ENCODE data around the gene CPSF4L.

DNA sequence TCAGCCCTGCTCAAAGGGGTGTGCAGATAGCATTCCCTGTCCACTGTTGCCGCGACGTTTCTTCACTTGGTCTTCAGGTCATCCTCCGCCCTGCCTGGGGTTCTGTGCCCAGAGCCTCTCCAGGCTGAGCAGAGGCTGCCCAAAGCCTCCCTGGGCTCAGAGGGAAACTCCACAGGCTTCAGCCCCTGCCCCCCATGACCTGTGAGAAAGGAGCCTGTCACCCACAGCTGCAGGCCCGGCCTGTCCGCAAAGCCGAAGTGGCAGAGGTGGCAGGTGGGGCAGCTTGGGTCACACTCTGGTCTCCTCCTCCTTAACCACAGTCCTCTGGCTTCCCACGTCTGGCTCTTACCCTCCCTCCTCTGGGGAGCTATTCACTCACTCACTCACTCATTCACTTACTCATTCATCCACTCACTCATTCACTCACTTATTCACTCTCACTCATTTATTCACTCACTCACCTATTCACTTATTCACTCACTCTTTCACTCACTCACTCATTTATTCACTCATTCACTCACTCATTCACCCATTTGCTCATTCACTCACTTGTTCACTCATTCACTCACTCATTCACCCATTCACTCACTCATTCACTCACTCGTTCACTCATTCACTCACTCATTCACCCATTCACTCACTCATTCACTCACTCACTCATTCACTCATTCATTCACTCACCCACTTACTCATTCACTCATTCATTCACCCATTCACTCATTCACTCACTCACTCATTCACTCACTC, 7.1 kb upstream of the CPSF4L start:
- TF ChIP-seq, protein P1, sequence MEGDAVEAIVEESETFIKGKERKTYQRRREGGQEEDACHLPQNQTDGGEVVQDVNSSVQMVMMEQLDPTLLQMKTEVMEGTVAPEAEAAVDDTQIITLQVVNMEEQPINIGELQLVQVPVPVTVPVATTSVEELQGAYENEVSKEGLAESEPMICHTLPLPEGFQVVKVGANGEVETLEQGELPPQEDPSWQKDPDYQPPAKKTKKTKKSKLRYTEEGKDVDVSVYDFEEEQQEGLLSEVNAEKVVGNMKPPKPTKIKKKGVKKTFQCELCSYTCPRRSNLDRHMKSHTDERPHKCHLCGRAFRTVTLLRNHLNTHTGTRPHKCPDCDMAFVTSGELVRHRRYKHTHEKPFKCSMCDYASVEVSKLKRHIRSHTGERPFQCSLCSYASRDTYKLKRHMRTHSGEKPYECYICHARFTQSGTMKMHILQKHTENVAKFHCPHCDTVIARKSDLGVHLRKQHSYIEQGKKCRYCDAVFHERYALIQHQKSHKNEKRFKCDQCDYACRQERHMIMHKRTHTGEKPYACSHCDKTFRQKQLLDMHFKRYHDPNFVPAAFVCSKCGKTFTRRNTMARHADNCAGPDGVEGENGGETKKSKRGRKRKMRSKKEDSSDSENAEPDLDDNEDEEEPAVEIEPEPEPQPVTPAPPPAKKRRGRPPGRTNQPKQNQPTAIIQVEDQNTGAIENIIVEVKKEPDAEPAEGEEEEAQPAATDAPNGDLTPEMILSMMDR (IDR thresholded peaks at IDR 0.05) = no peak
- no peak for TF ChIP-seq POLR2A (IDR thresholded peaks at IDR 0.05)

Data from right lobe of liver (tissue), 4 donors.